GM23338 (cell line): Measurements from ENCODE around the gene CYYR1. TPM values are rescaled to one million over a fixed set of nuclear protein-coding genes. Genes with fewer than 3 reads are reported as not detected.

Experiments
- ATAC-seq: fragments of 200-7000 bp; cut with Tn5 transposase; 3 replicates; pipeline ENCODE4 v1.9.1; 2020
- DNase-seq: peaks from one replicate; pipeline ENCODE4 v3.0.0-alpha.2; 2015; ENCODE audit warnings: low spot score
- H2AFZ ChIP-seq: fragments of 200-600 bp; sonication (generic); 2 replicates; pipeline ENCODE4 v1.8.0; 2016; ENCODE audit warnings: antibody characterized with exemption, mild to moderate bottlenecking, moderate library complexity
- H3F3A ChIP-seq: fragments of 200-600 bp; sonication (generic); replicated peaks from 2 replicates; pipeline ENCODE4 v1.8.0; 2017; ENCODE audit warnings: antibody characterized with exemption, mixed run types, low read depth
- H3K27ac ChIP-seq: fragments of 200-600 bp; sonication (generic); 2 replicates; pipeline ENCODE4 v1.6.1; 2016; ENCODE audit warnings: low read depth
- H3K27me3 ChIP-seq: fragments of 200-600 bp; sonication (generic); 2 replicates; pipeline ENCODE4 v1.8.0; 2016; ENCODE audit warnings: mild to moderate bottlenecking, mixed run types, moderate library complexity; ENCODE audit not compliant: insufficient read depth
- H3K36me3 ChIP-seq: fragments of 200-600 bp; sonication (generic); 2 replicates; pipeline ENCODE4 v1.8.0; 2016; ENCODE audit warnings: mild to moderate bottlenecking; ENCODE audit not compliant: insufficient read depth
- H3K4me1 ChIP-seq: fragments of 200-600 bp; sonication (generic); 2 replicates; pipeline ENCODE4 v1.8.0; 2016; ENCODE audit warnings: mild to moderate bottlenecking, moderate library complexity; ENCODE audit not compliant: insufficient read depth
- H3K4me2 ChIP-seq: fragments of 200-600 bp; sonication (generic); 2 replicates; pipeline ENCODE4 v1.7.1; 2017; ENCODE audit warnings: mixed run types
- H3K4me3 ChIP-seq: fragments of 200-600 bp; sonication (generic); 2 replicates; pipeline ENCODE4 v1.6.1; 2016; ENCODE audit warnings: mixed run types
- H3K79me2 ChIP-seq: fragments of 200-600 bp; sonication (generic); replicated peaks from 2 replicates; pipeline ENCODE4 v1.8.0; 2017; ENCODE audit warnings: mild to moderate bottlenecking; ENCODE audit not compliant: insufficient read depth
- H3K9me2 ChIP-seq: fragments of 200-600 bp; sonication (generic); 2 replicates; pipeline ENCODE4 v1.8.0; 2017; ENCODE audit not compliant: insufficient read depth
- H4K20me1 ChIP-seq: fragments of 200-600 bp; sonication (generic); replicated peaks from 2 replicates; pipeline ENCODE4 v1.8.0; 2017; ENCODE audit warnings: mild to moderate bottlenecking; ENCODE audit not compliant: insufficient read depth
- H3K27ac Mint-ChIP-seq: 2 replicates; pipeline ENCODE4 v1.8.0; 2020; ENCODE audit warnings: inconsistent platforms, mild to moderate bottlenecking, moderate library complexity, mixed read lengths
- H3K27me3 Mint-ChIP-seq: 3 replicates; pipeline ENCODE4 v1.8.0; 2022; ENCODE audit warnings: low read depth, mild to moderate bottlenecking, moderate library complexity, mixed read lengths, inconsistent platforms; ENCODE audit not compliant: insufficient read depth, poor library complexity
- H3K36me3 Mint-ChIP-seq: 3 replicates; pipeline ENCODE4 v1.8.0; 2021; ENCODE audit warnings: low read depth, mild to moderate bottlenecking, inconsistent platforms, moderate library complexity, mixed read lengths
- H3K4me1 Mint-ChIP-seq: 3 replicates; pipeline ENCODE4 v1.8.0; 2020; ENCODE audit warnings: mild to moderate bottlenecking, inconsistent platforms, mixed read lengths
- H3K4me3 Mint-ChIP-seq: 3 replicates; pipeline ENCODE4 v1.8.0; 2021; ENCODE audit warnings: moderate library complexity, mild to moderate bottlenecking, inconsistent platforms, mixed read lengths
- H3K9me3 Mint-ChIP-seq: 3 replicates; pipeline ENCODE4 v1.8.0; 2020; ENCODE audit warnings: moderate library complexity, mild to moderate bottlenecking, inconsistent platforms, mixed read lengths
- CREB1 ChIP-seq: fragments of 250-450 bp; sonication (Bioruptor Pico); IDR thresholded peaks from 2 replicates; pipeline ENCODE4 v1.5.0; 2020; ENCODE audit warnings: low read depth, mild to moderate bottlenecking, moderate library complexity
- EZH2 ChIP-seq: fragments of 200-600 bp; sonication (generic); IDR thresholded peaks from one replicate; pipeline ENCODE4 v1.8.0; 2017; ENCODE audit warnings: antibody characterized with exemption, mild to moderate bottlenecking, low read depth; ENCODE audit not compliant: unreplicated experiment
- EZH2phosphoT487 ChIP-seq: fragments of 200-600 bp; sonication (generic); IDR thresholded peaks from one replicate; pipeline ENCODE4 v1.8.1; 2018; ENCODE audit warnings: antibody characterized with exemption; ENCODE audit not compliant: unreplicated experiment
- JUNB ChIP-seq: IDR thresholded peaks from one replicate; pipeline ENCODE4 v1.6.1; 2016; ENCODE audit warnings: antibody characterized with exemption; ENCODE audit not compliant: unreplicated experiment
- NANOG ChIP-seq: IDR thresholded peaks from 2 replicates; pipeline ENCODE4 v1.6.1; 2016; ENCODE audit warnings: antibody characterized with exemption, borderline replicate concordance
- POLR2AphosphoS5 ChIP-seq: IDR thresholded peaks from 2 replicates; pipeline ENCODE4 v1.6.1; 2016; ENCODE audit warnings: antibody characterized with exemption, low read depth
- STAT1 ChIP-seq: IDR thresholded peaks from one replicate; pipeline ENCODE4 v1.6.1; 2016; ENCODE audit warnings: antibody characterized with exemption; ENCODE audit not compliant: unreplicated experiment
- ZNF331 ChIP-seq: fragments of 250-450 bp; sonication (Bioruptor Pico); IDR thresholded peaks from 2 replicates; pipeline ENCODE4 v1.5.0; 2020; ENCODE audit warnings: low read depth, mild to moderate bottlenecking, moderate library complexity
- polyA plus RNA-seq: library from polyadenylated mRNA; unstranded; fragments of >200 nt; fragmentation: Nextera tagmentation; extraction: Ambion mirVana; gene quantifications from 2 replicates; pipeline ENCODE4 v1.2.1, GENCODE V29; 2016
- total RNA-seq: library from RNA; depleted of rRNA; stranded (reverse); fragments of >200 nt; shearing (Covaris generic); gene quantifications from 2 replicates; pipeline ENCODE4 v1.2.3, GENCODE V29; 2014
- TF ChIP-seq, protein P1 (sequence below): IDR thresholded peaks from one replicate; pipeline ENCODE4 v1.6.1; 2018; ENCODE audit warnings: antibody characterized with exemption; ENCODE audit not compliant: unreplicated experiment
- TF ChIP-seq, protein P2 (sequence below), 2 experiments: fragments of 200-600 bp in 1 of 2; sonication (generic) in 1 of 2; conservative IDR thresholded peaks; 2 replicates each; pipeline versions ENCODE4 v1.5.1 to v1.6.1; 2016 to 2017; ENCODE audit warnings: antibody characterized with exemption in 2 of 2, low read depth in 2 of 2, mild to moderate bottlenecking in 2 of 2, moderate library complexity in 1 of 2
- TF ChIP-seq, protein P3 (sequence below): IDR thresholded peaks from 2 replicates; pipeline ENCODE4 v1.6.1; 2016; ENCODE audit warnings: antibody characterized with exemption

Gene CYYR1
- total and polyA plus RNA-seq, 2 experiments from 2014 or later: 23.8 to 25.4 TPM

GRCh38 chr21:26593800-26594199 lies 20.7 kb upstream of the CYYR1 start:
- no peak for TF ChIP-seq JUNB
- no peak for TF ChIP-seq EZH2
- TF ChIP-seq POLR2AphosphoS5: no peak
- TF ChIP-seq, protein P1, sequence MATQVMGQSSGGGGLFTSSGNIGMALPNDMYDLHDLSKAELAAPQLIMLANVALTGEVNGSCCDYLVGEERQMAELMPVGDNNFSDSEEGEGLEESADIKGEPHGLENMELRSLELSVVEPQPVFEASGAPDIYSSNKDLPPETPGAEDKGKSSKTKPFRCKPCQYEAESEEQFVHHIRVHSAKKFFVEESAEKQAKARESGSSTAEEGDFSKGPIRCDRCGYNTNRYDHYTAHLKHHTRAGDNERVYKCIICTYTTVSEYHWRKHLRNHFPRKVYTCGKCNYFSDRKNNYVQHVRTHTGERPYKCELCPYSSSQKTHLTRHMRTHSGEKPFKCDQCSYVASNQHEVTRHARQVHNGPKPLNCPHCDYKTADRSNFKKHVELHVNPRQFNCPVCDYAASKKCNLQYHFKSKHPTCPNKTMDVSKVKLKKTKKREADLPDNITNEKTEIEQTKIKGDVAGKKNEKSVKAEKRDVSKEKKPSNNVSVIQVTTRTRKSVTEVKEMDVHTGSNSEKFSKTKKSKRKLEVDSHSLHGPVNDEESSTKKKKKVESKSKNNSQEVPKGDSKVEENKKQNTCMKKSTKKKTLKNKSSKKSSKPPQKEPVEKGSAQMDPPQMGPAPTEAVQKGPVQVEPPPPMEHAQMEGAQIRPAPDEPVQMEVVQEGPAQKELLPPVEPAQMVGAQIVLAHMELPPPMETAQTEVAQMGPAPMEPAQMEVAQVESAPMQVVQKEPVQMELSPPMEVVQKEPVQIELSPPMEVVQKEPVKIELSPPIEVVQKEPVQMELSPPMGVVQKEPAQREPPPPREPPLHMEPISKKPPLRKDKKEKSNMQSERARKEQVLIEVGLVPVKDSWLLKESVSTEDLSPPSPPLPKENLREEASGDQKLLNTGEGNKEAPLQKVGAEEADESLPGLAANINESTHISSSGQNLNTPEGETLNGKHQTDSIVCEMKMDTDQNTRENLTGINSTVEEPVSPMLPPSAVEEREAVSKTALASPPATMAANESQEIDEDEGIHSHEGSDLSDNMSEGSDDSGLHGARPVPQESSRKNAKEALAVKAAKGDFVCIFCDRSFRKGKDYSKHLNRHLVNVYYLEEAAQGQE: no peak
- no peak for TF ChIP-seq NANOG
- TF ChIP-seq STAT1: no peak
- no peak overlapping the region for H3K4me3 ChIP-seq

GRCh38 chr21:26591543-26591942 lies 18.5 kb upstream of the CYYR1 start:
- no peak for DNase-seq
- Mint-ChIP-seq H3K27me3 (peaks cover 3% of the 10 kb centered on the region), H3K4me1 (no peaks in the 10 kb centered on the region), H3K9me3 (no peaks in the 10 kb centered on the region), H3K4me3 (no peak overlapping the region), H3K27ac (no peak overlapping the region), H3K36me3 (no peaks in the 10 kb centered on the region)
- Histone ChIP-seq H3K79me2 (no peaks in the 10 kb centered on the region), H3K27me3 (no peaks in the 10 kb centered on the region), H3K4me1 (no peaks in the 10 kb centered on the region), H3K4me2 (no peak overlapping the region), H3K36me3 (no peaks in the 10 kb centered on the region), H3K4me3 (no peak overlapping the region), H3K27ac (no peak overlapping the region), H4K20me1 (no peaks in the 10 kb centered on the region), H3F3A (no peaks in the 10 kb centered on the region), H2AFZ (no peak overlapping the region), H3K9me2 (no peaks in the 10 kb centered on the region)
- TF ChIP-seq STAT1: no peak
- no peak for ATAC-seq

More at GRCh38 chr21:26593800-26594199, 20.7 kb upstream of the CYYR1 start:
- H3F3A ChIP-seq: no peaks in the 10 kb centered on the region
- DNase-seq (no peak), ATAC-seq (no peak)
- H3K4me2 ChIP-seq: no peak overlapping the region
- H3K9me3 Mint-ChIP-seq: no peaks in the 10 kb centered on the region
- no peaks in the 10 kb centered on the region for H3K4me1 ChIP-seq
- H3K27ac Mint-ChIP-seq: no peak overlapping the region
- no peak overlapping the region for H2AFZ ChIP-seq
- H3K79me2 ChIP-seq: no peaks in the 10 kb centered on the region
- no peaks in the 10 kb centered on the region for H3K4me1 Mint-ChIP-seq
- no peak overlapping the region for H3K27ac ChIP-seq
- no peaks in the 10 kb centered on the region for H3K36me3 ChIP-seq
- H3K36me3 Mint-ChIP-seq: no peaks in the 10 kb centered on the region
- H3K4me3 Mint-ChIP-seq: no peak overlapping the region
- H4K20me1 ChIP-seq: no peaks in the 10 kb centered on the region
- H3K27me3 ChIP-seq: no peaks in the 10 kb centered on the region
- no peaks in the 10 kb centered on the region for H3K9me2 ChIP-seq
- no peaks in the 10 kb centered on the region for H3K27me3 Mint-ChIP-seq

- Mint-ChIP-seq H3K4me3 (no peak overlapping the region), H3K9me3 (no peaks in the 10 kb centered on the region), H3K27me3 (peaks cover 3% of the 10 kb centered on the region), H3K36me3 (no peaks in the 10 kb centered on the region), H3K4me1 (peaks cover 11% of the 10 kb centered on the region; the same call in 2 of the 3 replicates), H3K27ac (no peak overlapping the region)
- no peak overlapping the region for H3K27ac ChIP-seq
- no peaks in the 10 kb centered on the region for H4K20me1 ChIP-seq
- no peaks in the 10 kb centered on the region for H3K36me3 ChIP-seq
- H3K4me1 ChIP-seq: no peaks in the 10 kb centered on the region
- no peaks in the 10 kb centered on the region for H3K79me2 ChIP-seq
- H3K9me2 ChIP-seq: no peaks in the 10 kb centered on the region
- H3K27me3 ChIP-seq: no peaks in the 10 kb centered on the region
- DNase-seq (no peak), ATAC-seq (no peak)
- no peaks in the 10 kb centered on the region for H3F3A ChIP-seq
- no peak for TF ChIP-seq ZNF331 (CRISPR knock-in tag)
- no peak for TF ChIP-seq JUNB
- no peak for TF ChIP-seq CREB1 (CRISPR knock-in tag)
- no peak for TF ChIP-seq POLR2AphosphoS5
- no peak for TF ChIP-seq EZH2phosphoT487
- TF ChIP-seq EZH2: no peak
- TF ChIP-seq NANOG: no peak
- TF ChIP-seq, protein P2, sequence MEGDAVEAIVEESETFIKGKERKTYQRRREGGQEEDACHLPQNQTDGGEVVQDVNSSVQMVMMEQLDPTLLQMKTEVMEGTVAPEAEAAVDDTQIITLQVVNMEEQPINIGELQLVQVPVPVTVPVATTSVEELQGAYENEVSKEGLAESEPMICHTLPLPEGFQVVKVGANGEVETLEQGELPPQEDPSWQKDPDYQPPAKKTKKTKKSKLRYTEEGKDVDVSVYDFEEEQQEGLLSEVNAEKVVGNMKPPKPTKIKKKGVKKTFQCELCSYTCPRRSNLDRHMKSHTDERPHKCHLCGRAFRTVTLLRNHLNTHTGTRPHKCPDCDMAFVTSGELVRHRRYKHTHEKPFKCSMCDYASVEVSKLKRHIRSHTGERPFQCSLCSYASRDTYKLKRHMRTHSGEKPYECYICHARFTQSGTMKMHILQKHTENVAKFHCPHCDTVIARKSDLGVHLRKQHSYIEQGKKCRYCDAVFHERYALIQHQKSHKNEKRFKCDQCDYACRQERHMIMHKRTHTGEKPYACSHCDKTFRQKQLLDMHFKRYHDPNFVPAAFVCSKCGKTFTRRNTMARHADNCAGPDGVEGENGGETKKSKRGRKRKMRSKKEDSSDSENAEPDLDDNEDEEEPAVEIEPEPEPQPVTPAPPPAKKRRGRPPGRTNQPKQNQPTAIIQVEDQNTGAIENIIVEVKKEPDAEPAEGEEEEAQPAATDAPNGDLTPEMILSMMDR (conservative IDR thresholded peaks at IDR 0.05; ENCODE audit: low read depth in 2 of 2): no peak
- TF ChIP-seq, protein P3, sequence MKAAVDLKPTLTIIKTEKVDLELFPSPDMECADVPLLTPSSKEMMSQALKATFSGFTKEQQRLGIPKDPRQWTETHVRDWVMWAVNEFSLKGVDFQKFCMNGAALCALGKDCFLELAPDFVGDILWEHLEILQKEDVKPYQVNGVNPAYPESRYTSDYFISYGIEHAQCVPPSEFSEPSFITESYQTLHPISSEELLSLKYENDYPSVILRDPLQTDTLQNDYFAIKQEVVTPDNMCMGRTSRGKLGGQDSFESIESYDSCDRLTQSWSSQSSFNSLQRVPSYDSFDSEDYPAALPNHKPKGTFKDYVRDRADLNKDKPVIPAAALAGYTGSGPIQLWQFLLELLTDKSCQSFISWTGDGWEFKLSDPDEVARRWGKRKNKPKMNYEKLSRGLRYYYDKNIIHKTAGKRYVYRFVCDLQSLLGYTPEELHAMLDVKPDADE: no peak
- no peak overlapping the region for H3K4me2 ChIP-seq
- no peak overlapping the region for H3K4me3 ChIP-seq
- no peak overlapping the region for H2AFZ ChIP-seq
Observed at GRCh38 chr21:26588446-26588845, 15.4 kb upstream of the CYYR1 start.
